WTC11 (cell line): ENCODE results near the gene RGL1. TPM values are rescaled to one million over a fixed set of nuclear protein-coding genes. Genes with fewer than 3 reads are reported as not detected.

Experiments used
- ATAC-seq: fragments of 200-7000 bp; cut with Tn5 transposase; 2 replicates; pipeline ENCODE4 v1.10.0; 2021; ENCODE audit warnings: mild to moderate bottlenecking, moderate library complexity
- CTCF ChIA-PET: fragments of 300-600 bp; sonication (Branson Sonifier 250); formaldehyde crosslinking; loops from one replicate; lab custom pipeline; 2021; ENCODE audit warnings: antibody characterized with exemption; lab: Charles Lee
- POLR2A ChIA-PET: fragments of 350-600 bp; sonication (Branson Sonifier 250); formaldehyde crosslinking; loops from one replicate; lab custom pipeline; 2021; ENCODE audit warnings: antibody characterized with exemption; lab: Charles Lee
- DNase-seq: peaks from one replicate; pipeline ENCODE4 v3.0.0; 2021; ENCODE audit warnings: low spot score
- H3K27ac Mint-ChIP-seq: 2 replicates; pipeline ENCODE4 v1.8.0; 2021; ENCODE audit warnings: mixed read lengths
- H3K27me3 Mint-ChIP-seq: 2 replicates; pipeline ENCODE4 v1.8.0; 2021; ENCODE audit warnings: low read depth, mild to moderate bottlenecking, moderate library complexity, mixed read lengths
- H3K36me3 Mint-ChIP-seq: 2 replicates; pipeline ENCODE4 v1.8.0; 2021; ENCODE audit warnings: mixed read lengths
- H3K4me1 Mint-ChIP-seq: 2 replicates; pipeline ENCODE4 v1.8.0; 2022; ENCODE audit warnings: mixed read lengths
- H3K4me3 Mint-ChIP-seq: 2 replicates; pipeline ENCODE4 v1.8.0; 2021; ENCODE audit warnings: mild to moderate bottlenecking, moderate library complexity, mixed read lengths
- H3K9me3 Mint-ChIP-seq: 2 replicates; pipeline ENCODE4 v1.8.0; 2021; ENCODE audit warnings: mixed read lengths
- ATF1 ChIP-seq: sonication (generic); formaldehyde crosslinking; IDR thresholded peaks from 2 replicates; pipeline ENCODE4 v1.8.1; 2023; ENCODE audit warnings: mild to moderate bottlenecking, moderate library complexity, missing genetic modification reagents
- CREB1 ChIP-seq: sonication (generic); formaldehyde crosslinking; IDR thresholded peaks from 2 replicates; pipeline ENCODE4 v1.8.0; 2023; ENCODE audit warnings: mild to moderate bottlenecking, missing genetic modification reagents
- ESRRA ChIP-seq: sonication (generic); formaldehyde crosslinking; IDR thresholded peaks from 2 replicates; pipeline ENCODE4 v1.8.1; 2022; ENCODE audit warnings: mild to moderate bottlenecking, missing genetic modification reagents, borderline replicate concordance
- ETV6 ChIP-seq: sonication (generic); formaldehyde crosslinking; IDR thresholded peaks from 2 replicates; pipeline ENCODE4 v1.8.1; 2022; ENCODE audit warnings: mild to moderate bottlenecking, missing genetic modification reagents
- FOXP4 ChIP-seq: sonication (generic); formaldehyde crosslinking; IDR thresholded peaks from 2 replicates; pipeline ENCODE4 v1.8.0; 2022; ENCODE audit warnings: mild to moderate bottlenecking, missing genetic modification reagents
- GABPB1 ChIP-seq: sonication (generic); formaldehyde crosslinking; IDR thresholded peaks from 2 replicates; pipeline ENCODE4 v1.8.1; 2023; ENCODE audit warnings: mild to moderate bottlenecking, missing genetic modification reagents
- GTF2I ChIP-seq: fragments of 250-450 bp; sonication (Bioruptor Pico); conservative IDR thresholded peaks from 2 replicates; pipeline ENCODE4 v1.4.0; 2021; ENCODE audit warnings: mild to moderate bottlenecking
- HMGA2 ChIP-seq: fragments of 250-450 bp; sonication (Bioruptor Pico); IDR thresholded peaks from 2 replicates; pipeline ENCODE4 v1.4.0; 2021; ENCODE audit warnings: mild to moderate bottlenecking, moderate library complexity
- IRF1 ChIP-seq: sonication (generic); formaldehyde crosslinking; IDR thresholded peaks from 2 replicates; pipeline ENCODE4 v1.8.0; 2023; ENCODE audit warnings: missing genetic modification reagents
- MLX ChIP-seq: sonication (generic); formaldehyde crosslinking; IDR thresholded peaks from 2 replicates; pipeline ENCODE4 v1.8.1; 2023; ENCODE audit warnings: mild to moderate bottlenecking, missing genetic modification reagents, moderate library complexity
- PRRX2 ChIP-seq: fragments of 250-450 bp; sonication (Bioruptor Pico); IDR thresholded peaks from 2 replicates; pipeline ENCODE4 v1.8.0; 2021; ENCODE audit warnings: mild to moderate bottlenecking
- SMAD4 ChIP-seq: sonication (generic); formaldehyde crosslinking; IDR thresholded peaks from 2 replicates; pipeline ENCODE4 v1.8.0; 2022; ENCODE audit warnings: mild to moderate bottlenecking, missing genetic modification reagents
- SOX15 ChIP-seq: fragments of 250-450 bp; sonication (Bioruptor Pico); IDR thresholded peaks from 2 replicates; pipeline ENCODE4 v1.9.0; 2021; ENCODE audit warnings: mild to moderate bottlenecking
- TEAD1 ChIP-seq: sonication (generic); formaldehyde crosslinking; IDR thresholded peaks from 2 replicates; pipeline ENCODE4 v1.8.0; 2022; ENCODE audit warnings: mild to moderate bottlenecking, missing genetic modification reagents
- TEAD4 ChIP-seq: sonication (generic); formaldehyde crosslinking; IDR thresholded peaks from 2 replicates; pipeline ENCODE4 v1.8.0; 2022; ENCODE audit warnings: mild to moderate bottlenecking, missing genetic modification reagents
- ZNF232 ChIP-seq: sonication (generic); formaldehyde crosslinking; IDR thresholded peaks from 2 replicates; pipeline ENCODE4 v1.8.0; 2022; ENCODE audit warnings: mild to moderate bottlenecking, missing genetic modification reagents
- ZNF263 ChIP-seq: sonication (generic); formaldehyde crosslinking; IDR thresholded peaks from 2 replicates; pipeline ENCODE4 v1.8.1; 2022; ENCODE audit warnings: low read depth, mild to moderate bottlenecking, moderate library complexity, missing genetic modification reagents
- ZNF396 ChIP-seq: fragments of 250-450 bp; sonication (Bioruptor Pico); IDR thresholded peaks from 2 replicates; pipeline ENCODE4 v1.8.0; 2021; ENCODE audit warnings: mild to moderate bottlenecking, moderate library complexity, borderline replicate concordance
- total RNA-seq: library from RNA; stranded (reverse); gene quantifications from 3 replicates; pipeline ENCODE4 v1.2.3, GENCODE V29; 2021
- TF ChIP-seq, protein P1 (sequence below): sonication (generic); formaldehyde crosslinking; IDR thresholded peaks from 2 replicates; pipeline ENCODE4 v1.8.0; 2022; ENCODE audit warnings: mild to moderate bottlenecking, missing genetic modification reagents
- TF ChIP-seq, protein P2 (sequence below): sonication (generic); formaldehyde crosslinking; IDR thresholded peaks from 2 replicates; pipeline ENCODE4 v1.8.0; 2022; ENCODE audit warnings: mild to moderate bottlenecking, missing genetic modification reagents
- TF ChIP-seq, protein P3 (sequence below): fragments of 250-450 bp; sonication (Bioruptor Pico); conservative IDR thresholded peaks from 2 replicates; pipeline ENCODE4 v1.9.0; 2021; ENCODE audit warnings: mild to moderate bottlenecking
- TF ChIP-seq, protein P4 (sequence below): sonication (generic); formaldehyde crosslinking; IDR thresholded peaks from 2 replicates; pipeline ENCODE4 v1.8.1; 2022; ENCODE audit warnings: mild to moderate bottlenecking, moderate library complexity, missing genetic modification reagents
- TF ChIP-seq, protein P5 (sequence below): sonication (generic); formaldehyde crosslinking; IDR thresholded peaks from 2 replicates; pipeline ENCODE4 v1.8.1; 2023; ENCODE audit warnings: mild to moderate bottlenecking, missing genetic modification reagents

RGL1 gene
- total RNA-seq, 1 experiment from 2014 or later: 1.5 TPM

DNA sequence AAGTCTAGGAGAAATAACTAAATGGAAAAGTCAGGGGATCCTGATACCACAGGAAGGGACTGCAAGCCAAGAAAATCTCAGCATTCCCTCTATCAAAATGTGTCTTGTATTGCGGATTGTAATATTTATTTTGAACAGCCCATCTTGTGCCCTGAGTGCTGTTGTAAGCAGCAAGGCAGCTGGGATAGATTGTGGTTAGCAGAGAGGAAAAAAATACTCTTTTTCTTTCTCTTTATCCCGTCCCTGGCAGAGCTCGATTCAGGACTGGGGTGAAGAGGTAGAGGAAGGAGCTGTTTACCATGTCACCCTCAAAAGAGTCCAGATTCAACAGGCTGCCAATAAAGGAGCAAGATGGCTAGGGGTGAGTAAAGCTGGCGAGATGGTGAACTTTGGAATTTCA, 1.2 kb downstream of the RGL1 start:
- no peaks in the 10 kb centered on the region for H3K36me3 Mint-ChIP-seq
- CTCF ChIA-PET: interaction anchor here (0.8 to 1.4 kb wide), 5 partner anchors 19 to 151 kb away, joined by 3 to 9 read pairs (median 3); no protein-coding TSS in a partner anchor
- TF ChIP-seq, protein P1, sequence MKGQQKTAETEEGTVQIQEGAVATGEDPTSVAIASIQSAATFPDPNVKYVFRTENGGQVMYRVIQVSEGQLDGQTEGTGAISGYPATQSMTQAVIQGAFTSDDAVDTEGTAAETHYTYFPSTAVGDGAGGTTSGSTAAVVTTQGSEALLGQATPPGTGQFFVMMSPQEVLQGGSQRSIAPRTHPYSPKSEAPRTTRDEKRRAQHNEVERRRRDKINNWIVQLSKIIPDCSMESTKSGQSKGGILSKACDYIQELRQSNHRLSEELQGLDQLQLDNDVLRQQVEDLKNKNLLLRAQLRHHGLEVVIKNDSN (CRISPR knock-in tag): no peak
- no peak for TF ChIP-seq ATF1 (CRISPR knock-in tag)
- no peak for TF ChIP-seq TEAD4 (CRISPR knock-in tag)
- TF ChIP-seq ZNF396 (CRISPR knock-in tag): no peak
- no peak for TF ChIP-seq SOX15 (CRISPR knock-in tag)
- TF ChIP-seq FOXP4 (CRISPR knock-in tag): no peak
- TF ChIP-seq ETV6 (CRISPR knock-in tag): no peak
- TF ChIP-seq, protein P2, sequence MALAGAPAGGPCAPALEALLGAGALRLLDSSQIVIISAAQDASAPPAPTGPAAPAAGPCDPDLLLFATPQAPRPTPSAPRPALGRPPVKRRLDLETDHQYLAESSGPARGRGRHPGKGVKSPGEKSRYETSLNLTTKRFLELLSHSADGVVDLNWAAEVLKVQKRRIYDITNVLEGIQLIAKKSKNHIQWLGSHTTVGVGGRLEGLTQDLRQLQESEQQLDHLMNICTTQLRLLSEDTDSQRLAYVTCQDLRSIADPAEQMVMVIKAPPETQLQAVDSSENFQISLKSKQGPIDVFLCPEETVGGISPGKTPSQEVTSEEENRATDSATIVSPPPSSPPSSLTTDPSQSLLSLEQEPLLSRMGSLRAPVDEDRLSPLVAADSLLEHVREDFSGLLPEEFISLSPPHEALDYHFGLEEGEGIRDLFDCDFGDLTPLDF (CRISPR knock-in tag): no peak
- H3K4me1 Mint-ChIP-seq: peaks cover 29% of the 10 kb centered on the region
- no peak for DNase-seq
- no peak for ATAC-seq
- no peak overlapping the region for H3K27ac Mint-ChIP-seq
- POLR2A ChIA-PET: no interaction called here
- H3K9me3 Mint-ChIP-seq: peaks cover 8% of the 10 kb centered on the region
- 0 out of 2 replicates have a peak overlapping the region, but pooled peaks have one; percentile 9 for H3K4me3 Mint-ChIP-seq
- H3K27me3 Mint-ChIP-seq: peaks cover 20% of the 10 kb centered on the region

- CTCF ChIA-PET: interaction anchor here (0.9 kb wide), 1 partner anchor 20 kb away, joined by 3 read pairs; no protein-coding TSS in a partner anchor
- peaks cover 20% of the 10 kb centered on the region for H3K27me3 Mint-ChIP-seq
- H3K4me1 Mint-ChIP-seq: peaks cover 29% of the 10 kb centered on the region
- H3K4me3 Mint-ChIP-seq: peak overlapping the region; percentile 20; the same call in 1 of the 2 replicates
- H3K9me3 Mint-ChIP-seq: peaks cover 6% of the 10 kb centered on the region
- TF ChIP-seq, protein P3, sequence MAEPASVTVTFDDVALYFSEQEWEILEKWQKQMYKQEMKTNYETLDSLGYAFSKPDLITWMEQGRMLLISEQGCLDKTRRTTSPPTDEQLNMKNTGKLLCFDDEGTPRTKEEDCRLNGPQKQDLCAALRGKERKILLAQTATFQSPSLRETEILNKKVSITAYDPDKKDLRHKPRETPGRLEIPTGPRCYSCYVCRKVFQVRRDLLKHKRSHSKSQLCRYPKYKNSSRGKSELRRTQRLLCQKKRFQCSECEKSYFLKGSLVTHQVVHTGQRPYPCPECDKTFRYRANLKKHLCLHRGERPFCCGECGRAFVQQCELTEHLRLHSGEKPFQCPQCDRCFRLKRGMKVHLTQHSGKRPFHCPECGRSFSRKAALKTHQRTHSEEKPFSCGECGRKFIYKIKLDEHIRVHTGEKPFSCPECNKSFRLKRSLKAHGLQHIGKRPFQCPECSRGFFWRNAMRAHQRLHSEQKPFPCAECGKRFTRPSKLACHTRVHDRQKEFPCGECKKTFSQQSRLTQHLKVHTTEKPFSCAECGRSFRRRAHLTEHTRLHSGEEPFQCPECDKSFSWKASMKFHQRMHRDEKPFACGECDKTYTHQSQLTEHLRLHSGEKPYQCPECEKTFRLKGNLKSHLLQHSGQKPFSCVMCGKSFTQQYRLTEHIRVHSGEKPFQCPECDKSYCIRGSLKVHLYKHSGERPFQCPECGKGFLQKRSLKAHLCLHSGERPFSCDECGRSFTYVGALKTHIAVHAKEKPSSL (CRISPR knock-in tag): no peak
- TF ChIP-seq CREB1 (no peak), GABPB1 (CRISPR knock-in tag) (no peak), GTF2I (CRISPR knock-in tag) (no peak), HMGA2 (CRISPR knock-in tag) (no peak), ESRRA (CRISPR knock-in tag) (no peak), IRF1 (no peak)
- H3K36me3 Mint-ChIP-seq: no peaks in the 10 kb centered on the region
- POLR2A ChIA-PET: no interaction called here
- H3K27ac Mint-ChIP-seq: no peak overlapping the region
- ATAC-seq (no peak), DNase-seq (no peak)
Observed at GRCh38 chr1:183806675-183807074, 1.8 kb downstream of the RGL1 start.

DNA sequence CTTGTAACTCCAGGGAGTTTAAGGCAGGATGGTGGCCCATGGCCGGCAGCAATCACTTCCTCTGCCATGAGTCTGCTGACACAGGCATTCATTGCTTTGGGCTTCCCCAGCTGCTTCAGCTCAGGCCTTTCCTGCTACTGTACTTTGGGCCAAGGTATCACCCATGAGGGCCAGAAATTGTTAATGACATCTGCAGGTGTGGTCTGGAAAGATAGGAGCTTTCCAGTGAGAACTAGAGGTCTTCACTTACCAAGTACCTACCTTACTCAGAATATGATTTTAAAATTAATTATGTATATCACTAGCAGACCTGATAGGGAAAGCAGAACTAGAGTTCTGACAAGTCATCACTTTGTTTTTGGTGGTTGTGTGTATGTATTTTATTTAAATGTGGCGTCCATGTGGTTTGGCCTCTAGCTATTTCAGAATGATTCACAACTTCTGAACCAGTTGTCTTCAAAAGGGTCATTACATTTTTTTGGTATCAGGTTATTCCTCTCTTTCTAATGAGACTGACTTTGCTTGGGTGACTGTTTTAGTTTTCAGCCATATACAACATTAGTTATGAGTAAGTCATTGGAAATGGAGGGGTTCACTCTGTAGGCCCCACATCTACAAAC, 2.7 kb downstream of the RGL1 start:
- Mint-ChIP-seq H3K9me3 (no peaks in the 10 kb centered on the region), H3K27ac (no peak overlapping the region), H3K4me3 (no peak overlapping the region), H3K27me3 (peaks cover 20% of the 10 kb centered on the region), H3K36me3 (no peaks in the 10 kb centered on the region), H3K4me1 (peaks cover 34% of the 10 kb centered on the region)
- POLR2A ChIA-PET: no interaction called here
- CTCF ChIA-PET: no interaction called here
- no peak for ATAC-seq
- no peak for DNase-seq
- no peak for TF ChIP-seq SMAD4 (CRISPR knock-in tag)
- TF ChIP-seq ZNF232 (CRISPR knock-in tag): no peak
- TF ChIP-seq, protein P4, sequence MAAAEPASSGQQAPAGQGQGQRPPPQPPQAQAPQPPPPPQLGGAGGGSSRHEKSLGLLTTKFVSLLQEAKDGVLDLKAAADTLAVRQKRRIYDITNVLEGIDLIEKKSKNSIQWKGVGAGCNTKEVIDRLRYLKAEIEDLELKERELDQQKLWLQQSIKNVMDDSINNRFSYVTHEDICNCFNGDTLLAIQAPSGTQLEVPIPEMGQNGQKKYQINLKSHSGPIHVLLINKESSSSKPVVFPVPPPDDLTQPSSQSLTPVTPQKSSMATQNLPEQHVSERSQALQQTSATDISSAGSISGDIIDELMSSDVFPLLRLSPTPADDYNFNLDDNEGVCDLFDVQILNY (CRISPR knock-in tag): no peak
- TF ChIP-seq ZNF263 (CRISPR knock-in tag): no peak
- TF ChIP-seq, protein P5, sequence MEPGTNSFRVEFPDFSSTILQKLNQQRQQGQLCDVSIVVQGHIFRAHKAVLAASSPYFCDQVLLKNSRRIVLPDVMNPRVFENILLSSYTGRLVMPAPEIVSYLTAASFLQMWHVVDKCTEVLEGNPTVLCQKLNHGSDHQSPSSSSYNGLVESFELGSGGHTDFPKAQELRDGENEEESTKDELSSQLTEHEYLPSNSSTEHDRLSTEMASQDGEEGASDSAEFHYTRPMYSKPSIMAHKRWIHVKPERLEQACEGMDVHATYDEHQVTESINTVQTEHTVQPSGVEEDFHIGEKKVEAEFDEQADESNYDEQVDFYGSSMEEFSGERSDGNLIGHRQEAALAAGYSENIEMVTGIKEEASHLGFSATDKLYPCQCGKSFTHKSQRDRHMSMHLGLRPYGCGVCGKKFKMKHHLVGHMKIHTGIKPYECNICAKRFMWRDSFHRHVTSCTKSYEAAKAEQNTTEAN (CRISPR knock-in tag): no peak
- TF ChIP-seq ATF1 (CRISPR knock-in tag): no peak
- no peak for TF ChIP-seq PRRX2 (CRISPR knock-in tag)
- TF ChIP-seq TEAD1 (CRISPR knock-in tag): no peak
- TF ChIP-seq MLX (CRISPR knock-in tag): no peak
- no peak for TF ChIP-seq ESRRA (CRISPR knock-in tag)
